T-helper 2 cell treated with Interferon-gamma antibody and Interleukin-4, amounts not matched to agents 5 μg/mL and 100 μg/mL, for 36 hours (primary cell): ENCODE measurements around the gene AKAP13.
A peak's percentile ranks its signal among the peaks of the same experiment; 100 is the strongest.
"Not testable (repeated sequence)": the region's sequence is repeated elsewhere in the genome, so short reads cannot be mapped to it uniquely, and the experiment has no call there.

Experiments
- DNase-seq: peaks from one replicate; pipeline ENCODE4 v3.0.0; 2021; ENCODE audit warnings: low spot score
- H3K27ac Mint-ChIP-seq: one replicate; pipeline ENCODE4 v1.8.0; 2021; ENCODE audit warnings: mild to moderate bottlenecking, mixed read lengths
- H3K27me3 Mint-ChIP-seq: one replicate; pipeline ENCODE4 v1.8.0; 2021; ENCODE audit warnings: low read depth, mixed read lengths
- H3K36me3 Mint-ChIP-seq: one replicate; pipeline ENCODE4 v1.8.0; 2021; ENCODE audit warnings: low read depth, mixed read lengths
- H3K4me1 Mint-ChIP-seq: one replicate; pipeline ENCODE4 v1.8.0; 2021; ENCODE audit warnings: low read depth, mixed read lengths
- H3K4me3 Mint-ChIP-seq: one replicate; pipeline ENCODE4 v1.8.0; 2022; ENCODE audit warnings: mild to moderate bottlenecking, moderate library complexity, mixed read lengths
- H3K9me3 Mint-ChIP-seq: one replicate; pipeline ENCODE4 v1.8.0; 2021; ENCODE audit warnings: mixed read lengths

The AKAP13 gene

GRCh38 chr15:85518979-85519761 is 138.8 kb downstream of the AKAP13 start:
- Mint-ChIP-seq H3K4me3 (no peak overlapping the region), H3K4me1 (peaks cover 11% of the 10 kb centered on the region), H3K27ac (no peak overlapping the region), H3K36me3 (peaks cover 16% of the 10 kb centered on the region), H3K9me3 (no peaks in the 10 kb centered on the region), H3K27me3 (no peaks in the 10 kb centered on the region)
- DNase-seq: no peak

GRCh38 chr15:85520650-85521049 is 140.2 kb downstream of the AKAP13 start:
- Mint-ChIP-seq H3K27ac (no peak overlapping the region), H3K4me1 (peaks cover 13% of the 10 kb centered on the region), H3K4me3 (no peak overlapping the region), H3K36me3 (peaks cover 16% of the 10 kb centered on the region), H3K9me3 (no peaks in the 10 kb centered on the region), H3K27me3 (no peaks in the 10 kb centered on the region)
- DNase-seq: no peak

- Mint-ChIP-seq H3K4me3 (no peak overlapping the region), H3K4me1 (peaks cover 16% of the 10 kb centered on the region), H3K36me3 (peaks cover 14% of the 10 kb centered on the region), H3K27ac (no peak overlapping the region), H3K27me3 (no peaks in the 10 kb centered on the region), H3K9me3 (no peaks in the 10 kb centered on the region)
- no peak for DNase-seq
These were observed 143.1 kb downstream of the AKAP13 start for GRCh38 chr15:85523530-85523929.

GRCh38 chr15:85525755-85526154 is 145.4 kb downstream of the AKAP13 start:
- DNase-seq: no peak
- Mint-ChIP-seq H3K27ac (no peak overlapping the region), H3K4me1 (peaks cover 16% of the 10 kb centered on the region), H3K4me3 (no peak overlapping the region), H3K36me3 (peaks cover 14% of the 10 kb centered on the region), H3K27me3 (no peaks in the 10 kb centered on the region), H3K9me3 (no peaks in the 10 kb centered on the region)

- no peaks in the 10 kb centered on the region for H3K27me3 Mint-ChIP-seq
- peaks cover 9% of the 10 kb centered on the region for H3K36me3 Mint-ChIP-seq
- no peak overlapping the region for H3K4me3 Mint-ChIP-seq
- H3K4me1 Mint-ChIP-seq: peaks cover 20% of the 10 kb centered on the region
- H3K27ac Mint-ChIP-seq: no peak overlapping the region
- no peaks in the 10 kb centered on the region for H3K9me3 Mint-ChIP-seq
- DNase-seq: no peak
These were observed 147.5 kb downstream of the AKAP13 start for GRCh38 chr15:85527895-85528294.

GRCh38 chr15:85530079-85530478 is 149.7 kb downstream of the AKAP13 start:
- Mint-ChIP-seq H3K27me3 (no peaks in the 10 kb centered on the region), H3K9me3 (no peaks in the 10 kb centered on the region), H3K4me1 (peaks cover 28% of the 10 kb centered on the region), H3K36me3 (peaks cover 11% of the 10 kb centered on the region), H3K4me3 (no peak overlapping the region), H3K27ac (no peak overlapping the region)
- DNase-seq: no peak

- Mint-ChIP-seq H3K27me3 (no peaks in the 10 kb centered on the region), H3K27ac (no peak overlapping the region), H3K4me1 (peaks cover 28% of the 10 kb centered on the region), H3K4me3 (no peak overlapping the region), H3K36me3 (peaks cover 15% of the 10 kb centered on the region), H3K9me3 (no peaks in the 10 kb centered on the region)
- no peak for DNase-seq
These were observed 150.7 kb downstream of the AKAP13 start for GRCh38 chr15:85531083-85531482.

- no peak overlapping the region for H3K27ac Mint-ChIP-seq
- H3K4me3 Mint-ChIP-seq: no peak overlapping the region
- peaks cover 26% of the 10 kb centered on the region for H3K4me1 Mint-ChIP-seq
- H3K36me3 Mint-ChIP-seq: peaks cover 12% of the 10 kb centered on the region
- no peak for DNase-seq
- no peaks in the 10 kb centered on the region for H3K27me3 Mint-ChIP-seq
- no peaks in the 10 kb centered on the region for H3K9me3 Mint-ChIP-seq
These were observed 152.3 kb downstream of the AKAP13 start for GRCh38 chr15:85532689-85533088.

- H3K27ac Mint-ChIP-seq: peak overlapping the region; percentile 80
- H3K36me3 Mint-ChIP-seq: peaks cover 15% of the 10 kb centered on the region
- H3K4me1 Mint-ChIP-seq: peaks cover 26% of the 10 kb centered on the region
- peak overlapping the region; percentile 68 for H3K4me3 Mint-ChIP-seq
- peak; percentile 26 for DNase-seq
- no peaks in the 10 kb centered on the region for H3K9me3 Mint-ChIP-seq
- no peaks in the 10 kb centered on the region for H3K27me3 Mint-ChIP-seq
These were observed 153.6 kb downstream of the AKAP13 start for GRCh38 chr15:85534031-85534430.

GRCh38 chr15:85535533-85536330 is 155.3 kb downstream of the AKAP13 start:
- not testable (repeated sequence) for H3K4me3 Mint-ChIP-seq, H3K27me3 Mint-ChIP-seq, H3K27ac Mint-ChIP-seq, DNase-seq, H3K9me3 Mint-ChIP-seq
- Mint-ChIP-seq H3K4me1 (peaks cover 39% of the 10 kb centered on the region), H3K36me3 (peaks cover 15% of the 10 kb centered on the region)

GRCh38 chr15:85536341-85536740 is 155.9 kb downstream of the AKAP13 start:
- Mint-ChIP-seq H3K4me3 (no peak overlapping the region), H3K9me3 (no peaks in the 10 kb centered on the region), H3K27ac (no peak overlapping the region), H3K36me3 (peaks cover 15% of the 10 kb centered on the region), H3K27me3 (no peaks in the 10 kb centered on the region), H3K4me1 (peaks cover 44% of the 10 kb centered on the region)
- DNase-seq: no peak

GRCh38 chr15:85539491-85539890 is 159.1 kb downstream of the AKAP13 start:
- Mint-ChIP-seq H3K4me1 (peaks cover 52% of the 10 kb centered on the region), H3K36me3 (peaks cover 10% of the 10 kb centered on the region), H3K9me3 (no peaks in the 10 kb centered on the region), H3K4me3 (no peak overlapping the region), H3K27ac (no peak overlapping the region), H3K27me3 (no peaks in the 10 kb centered on the region)
- no peak for DNase-seq

GRCh38 chr15:85540085-85540797 is 159.8 kb downstream of the AKAP13 start:
- Mint-ChIP-seq H3K9me3 (no peaks in the 10 kb centered on the region), H3K4me1 (peaks cover 59% of the 10 kb centered on the region), H3K27me3 (no peaks in the 10 kb centered on the region), H3K4me3 (no peak overlapping the region), H3K27ac (no peak overlapping the region), H3K36me3 (peaks cover 8% of the 10 kb centered on the region)
- DNase-seq: no peak

- Mint-ChIP-seq H3K9me3 (no peaks in the 10 kb centered on the region), H3K4me1 (peaks cover 64% of the 10 kb centered on the region), H3K36me3 (peaks cover 9% of the 10 kb centered on the region), H3K27ac (peak overlapping the region; percentile 11), H3K27me3 (no peaks in the 10 kb centered on the region), H3K4me3 (peak overlapping the region; percentile 9)
- peak; percentile 41 for DNase-seq
These were observed 161.3 kb downstream of the AKAP13 start for GRCh38 chr15:85541744-85542143.
